SK-N-SH treated with all-trans-retinoic acid at 6 μM for 48 hours (cell line): ENCODE data around the gene DLL4.

Experiments
- BACH2 ChIP-seq: fragments of 250-450 bp; sonication (Bioruptor Pico); IDR thresholded peaks from 2 replicates; pipeline ENCODE4 v1.9.0; 2021; ENCODE audit warnings: mild to moderate bottlenecking, borderline replicate concordance
- ZFP30 ChIP-seq: fragments of 450-650 bp; formaldehyde crosslinking; IDR thresholded peaks from 2 replicates; pipeline ENCODE4 v1.5.0; 2022; ENCODE audit warnings: mild to moderate bottlenecking, moderate library complexity
- ZNF8 ChIP-seq: fragments of 450-650 bp; formaldehyde crosslinking; IDR thresholded peaks from 2 replicates; pipeline ENCODE4 v1.5.0; 2020; ENCODE audit warnings: mild to moderate bottlenecking, moderate library complexity
- TF ChIP-seq, protein P1 (sequence below): fragments of 250-450 bp; sonication (Bioruptor Pico); IDR thresholded peaks from 2 replicates; pipeline ENCODE4 v1.5.0; 2020; ENCODE audit warnings: mild to moderate bottlenecking, moderate library complexity

- no peak for TF ChIP-seq BACH2
- no peak for TF ChIP-seq ZNF8 (CRISPR knock-in tag)
- TF ChIP-seq ZFP30 (CRISPR knock-in tag), result no peak
- TF ChIP-seq, protein P1, sequence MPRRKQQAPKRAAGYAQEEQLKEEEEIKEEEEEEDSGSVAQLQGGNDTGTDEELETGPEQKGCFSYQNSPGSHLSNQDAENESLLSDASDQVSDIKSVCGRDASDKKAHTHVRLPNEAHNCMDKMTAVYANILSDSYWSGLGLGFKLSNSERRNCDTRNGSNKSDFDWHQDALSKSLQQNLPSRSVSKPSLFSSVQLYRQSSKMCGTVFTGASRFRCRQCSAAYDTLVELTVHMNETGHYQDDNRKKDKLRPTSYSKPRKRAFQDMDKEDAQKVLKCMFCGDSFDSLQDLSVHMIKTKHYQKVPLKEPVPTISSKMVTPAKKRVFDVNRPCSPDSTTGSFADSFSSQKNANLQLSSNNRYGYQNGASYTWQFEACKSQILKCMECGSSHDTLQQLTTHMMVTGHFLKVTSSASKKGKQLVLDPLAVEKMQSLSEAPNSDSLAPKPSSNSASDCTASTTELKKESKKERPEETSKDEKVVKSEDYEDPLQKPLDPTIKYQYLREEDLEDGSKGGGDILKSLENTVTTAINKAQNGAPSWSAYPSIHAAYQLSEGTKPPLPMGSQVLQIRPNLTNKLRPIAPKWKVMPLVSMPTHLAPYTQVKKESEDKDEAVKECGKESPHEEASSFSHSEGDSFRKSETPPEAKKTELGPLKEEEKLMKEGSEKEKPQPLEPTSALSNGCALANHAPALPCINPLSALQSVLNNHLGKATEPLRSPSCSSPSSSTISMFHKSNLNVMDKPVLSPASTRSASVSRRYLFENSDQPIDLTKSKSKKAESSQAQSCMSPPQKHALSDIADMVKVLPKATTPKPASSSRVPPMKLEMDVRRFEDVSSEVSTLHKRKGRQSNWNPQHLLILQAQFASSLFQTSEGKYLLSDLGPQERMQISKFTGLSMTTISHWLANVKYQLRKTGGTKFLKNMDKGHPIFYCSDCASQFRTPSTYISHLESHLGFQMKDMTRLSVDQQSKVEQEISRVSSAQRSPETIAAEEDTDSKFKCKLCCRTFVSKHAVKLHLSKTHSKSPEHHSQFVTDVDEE (CRISPR knock-in tag), result no peak
Measured at GRCh38 chr15:40911693-40912092, 17.4 kb upstream of the DLL4 start.
